Stimulated activated CD4-positive, alpha-beta T cell treated with anti-CD3 and anti-CD28 coated beads, Interleukin-1b, Interleukin-23, amount 100 ng/mL, for 48 hours (primary cell): ENCODE measurements around the gene ACTR1A.
A peak's percentile ranks its signal among the peaks of the same experiment; 100 is the strongest.

ENCODE experiments used
- DNase-seq: peaks from one replicate; pipeline ENCODE4 v3.0.0-alpha.2; 2020

ACTR1A gene

GRCh38 chr10:102452672-102453340 lies 49.7 kb downstream of the ACTR1A start:
- DNase-seq = peak; percentile 83

- no peak for DNase-seq
Observed at GRCh38 chr10:102451105-102451969, 51.2 kb downstream of the ACTR1A start, which contains the start of gene C10orf95. C10orf95 (minus strand) TSS chr10:102451543; CDS start chr10:102451093, 450 bp downstream.

GRCh38 chr10:102450374-102451104 lies 52.0 kb downstream of the ACTR1A start:
- peak; percentile 86 for DNase-seq

- no peak for DNase-seq
Observed at GRCh38 chr10:102450124-102450373, 52.5 kb downstream of the ACTR1A start.

- peak; percentile 90 for DNase-seq
Observed at GRCh38 chr10:102449321-102450123, 53.0 kb downstream of the ACTR1A start.

- DNase-seq = no peak
Observed at GRCh38 chr10:102444851-102445250, 57.7 kb downstream of the ACTR1A start.

GRCh38 chr10:102438374-102438773 lies 64.1 kb downstream of the ACTR1A start:
- no peak for DNase-seq

- no peak for DNase-seq
Observed at GRCh38 chr10:102437515-102437914, 65.0 kb downstream of the ACTR1A start.

GRCh38 chr10:102436312-102436711 lies 66.2 kb downstream of the ACTR1A start:
- DNase-seq = no peak

- peak; percentile 49 for DNase-seq
Observed at GRCh38 chr10:102435529-102436233, 66.8 kb downstream of the ACTR1A start.

- DNase-seq = no peak
Observed at GRCh38 chr10:102435133-102435497, 67.4 kb downstream of the ACTR1A start.

- no peak for DNase-seq
Observed at GRCh38 chr10:102434394-102435132, 67.9 kb downstream of the ACTR1A start.

GRCh38 chr10:102433619-102434046 lies 68.9 kb downstream of the ACTR1A start:
- no peak for DNase-seq

- DNase-seq = peak; percentile 97
Observed at GRCh38 chr10:102432162-102432950, 70.2 kb downstream of the ACTR1A start, which contains the start of gene CUEDC2. CUEDC2 (minus strand) TSS chr10:102432574; CDS start chr10:102425188, 7,386 bp downstream.

GRCh38 chr10:102431452-102432124 lies 70.9 kb downstream of the ACTR1A start:
- DNase-seq = no peak

- no peak for DNase-seq
Observed at GRCh38 chr10:102429468-102429867, 73.0 kb downstream of the ACTR1A start.
